HG02981 (cell line): ENCODE results near the gene ALG9.
A peak's percentile ranks its signal among the peaks of the same experiment; 100 is the strongest.

ENCODE experiments used
- ATAC-seq: cut with Tn5 transposase; IDR thresholded peaks from one replicate; pipeline ENCODE4 v1.9.1; 2021; ENCODE audit warnings: mild to moderate bottlenecking, moderate library complexity; ENCODE audit not compliant: unreplicated experiment

Gene ALG9

GRCh38 chr11:111882202-111882601 is 10.8 kb upstream of the ALG9 start:
- no peak for ATAC-seq

GRCh38 chr11:111879637-111879960 is 8.2 kb upstream of the ALG9 start:
- no peak for ATAC-seq

- peak; percentile 90 for ATAC-seq
Measured at GRCh38 chr11:111878849-111879636, 7.7 kb upstream of the ALG9 start, which contains the start of the genes CFAP68 and FDXACB1. CFAP68 (plus strand) TSS chr11:111879541; CDS start chr11:111879561, 20 bp downstream. FDXACB1 (minus strand) TSS chr11:111879165; CDS start chr11:111879132, 33 bp downstream.

GRCh38 chr11:111878385-111878848 is 7.0 kb upstream of the ALG9 start:
- ATAC-seq, result peak; percentile 2

GRCh38 chr11:111871693-111872161 is 346 bp upstream of the ALG9 start:
- ATAC-seq, result no peak

GRCh38 chr11:111870522-111870885 is 877 bp downstream of the ALG9 start:
- ATAC-seq, result peak; percentile 8

- ATAC-seq, result no peak
Measured at GRCh38 chr11:111870113-111870512, 1.3 kb downstream of the ALG9 start.

- no peak for ATAC-seq
Measured at GRCh38 chr11:111860257-111860656, 11.1 kb downstream of the ALG9 start.

GRCh38 chr11:111855506-111855905 is 15.9 kb downstream of the ALG9 start:
- no peak for ATAC-seq

GRCh38 chr11:111852103-111852502 is 19.3 kb downstream of the ALG9 start:
- ATAC-seq, result no peak

- no peak for ATAC-seq
Measured at GRCh38 chr11:111851636-111852035, 19.7 kb downstream of the ALG9 start.

GRCh38 chr11:111851067-111851466 is 20.3 kb downstream of the ALG9 start:
- ATAC-seq, result no peak

- ATAC-seq, result no peak
Measured at GRCh38 chr11:111849631-111850030, 21.8 kb downstream of the ALG9 start.

- ATAC-seq, result no peak
Measured at GRCh38 chr11:111846636-111847035, 24.7 kb downstream of the ALG9 start.

GRCh38 chr11:111846063-111846462 is 25.3 kb downstream of the ALG9 start:
- no peak for ATAC-seq

- ATAC-seq, result no peak
Measured at GRCh38 chr11:111845276-111846028, 25.9 kb downstream of the ALG9 start.

- ATAC-seq, result no peak
Measured at GRCh38 chr11:111843661-111844060, 27.7 kb downstream of the ALG9 start.

GRCh38 chr11:111841370-111842053 is 29.9 kb downstream of the ALG9 start:
- ATAC-seq, result peak; percentile 53

GRCh38 chr11:111840143-111840542 is 31.2 kb downstream of the ALG9 start:
- ATAC-seq, result no peak

GRCh38 chr11:111838054-111838453 is 33.3 kb downstream of the ALG9 start:
- no peak for ATAC-seq

- no peak for ATAC-seq
Measured at GRCh38 chr11:111837366-111837891, 34.0 kb downstream of the ALG9 start.
